ENCODE measurements around the gene HSPD1. TPM values are rescaled to one million over a fixed set of nuclear protein-coding genes. Genes with fewer than 3 reads are reported as not detected.

The HSPD1 gene
- total RNA-seq, 1 experiment from 2014 or later = 995 TPM

GRCh38 chr2:197514754-197515153 lies 15.1 kb upstream of the HSPD1 start:
- Histone ChIP-seq H3K4me3 (replicated peaks in 1 of 2; ENCODE audit: low read depth in 1 of 2, low read length in 2 of 2) (peak overlapping the region; percentile 77 to 93), H4K20me1 (ENCODE audit: insufficient read depth) (no peaks in the 10 kb centered on the region), H3K9me3 (ENCODE audit: control insufficient read depth in 1 of 2, insufficient read depth in 1 of 2, low read depth in 1 of 2, low read length in 2 of 2) (no peaks in the 10 kb centered on the region), H3K79me2 (ENCODE audit: insufficient read depth, low read length) (peaks cover 36% of the 10 kb centered on the region), H3K27me3 (ENCODE audit: insufficient read depth, low read length) (no peaks in the 10 kb centered on the region), H3K9ac (ENCODE audit: low read length) (peak overlapping the region; percentile 82), H3K27ac (ENCODE audit: low read depth, low read length) (0 out of 2 replicates have a peak overlapping the region, but pooled peaks have one; percentile 74), H3K9me2 (ENCODE audit: insufficient read depth) (no peaks in the 10 kb centered on the region), H3K4me2 (ENCODE audit: low read length) (peak overlapping the region; percentile 88), H3K36me3 (ENCODE audit: control insufficient read depth in 1 of 2, insufficient read depth in 2 of 2, low read length in 2 of 2) (peaks cover 0 to 6% of the 10 kb centered on the region in 2 experiments; a peak in 1 of 4 replicates), H2AFZ (ENCODE audit: low read depth, low read length, poor library complexity, severe bottlenecking) (peak overlapping the region; percentile 86), H3K4me1 (ENCODE audit: control insufficient read depth in 1 of 2, insufficient read depth in 2 of 2, low read length in 2 of 2) (peaks cover 10 to 17% of the 10 kb centered on the region in 2 experiments; a peak in 3 of 4 replicates)
- intact Hi-C loops (cut with micrococcal nuclease) = no loop called here
- no peak for ATAC-seq
- ChIA-PET POLR2A (interaction anchor here (2.2 to 2.9 kb wide), 2 partner anchors 10 to 15 kb away, joined by 6 to 25 read pairs; partner anchors contain the start of genes HSPD1 and HSPE1), CTCF (no interaction called here), RAD21 (ENCODE audit: low non-redundant PET in 1 of 2, low total read pairs in 2 of 2, uncharacterized antibody in 2 of 2, unreplicated experiment in 2 of 2) (no interaction called here)
- BruUV-seq (replicated peaks) = no TSS peak
- TF ChIP-seq CBX3 (IDR thresholded peaks at IDR 0.05; ENCODE audit: low read depth) = no peak
- no peak for TF ChIP-seq FOSL1 (IDR thresholded peaks at IDR 0.05; ENCODE audit: low read depth)
- no peak for TF ChIP-seq EGR1 (IDR thresholded peaks at IDR 0.05; ENCODE audit: low read depth)
- TF ChIP-seq POLR2A (IDR thresholded peaks at IDR 0.05; ENCODE audit: borderline replicate concordance, extremely low read depth, insufficient read depth, insufficient read length) = no peak
- no peak for TF ChIP-seq RAD21 (IDR thresholded peaks at IDR 0.05; ENCODE audit: low read depth)
- DNase-seq (ENCODE audit: low read depth, low spot score) = no peak

GRCh38 chr2:197513915-197514314 lies 14.3 kb upstream of the HSPD1 start:
- H3K27me3 ChIP-seq (ENCODE audit: insufficient read depth, low read length) = no peaks in the 10 kb centered on the region
- no peaks in the 10 kb centered on the region for H4K20me1 ChIP-seq (ENCODE audit: insufficient read depth)
- BruUV-seq (replicated peaks) = no TSS peak
- no peak overlapping the region for H3K9ac ChIP-seq (ENCODE audit: low read length)
- DNase-seq (ENCODE audit: low read depth, low spot score) (no peak), ATAC-seq (no peak)
- no peak overlapping the region for H3K4me3 ChIP-seq (replicated peaks in 1 of 2; ENCODE audit: low read depth in 1 of 2, low read length in 2 of 2)
- ChIA-PET POLR2A (no interaction called here), CTCF (no interaction called here), RAD21 (ENCODE audit: low non-redundant PET in 1 of 2, low total read pairs in 2 of 2, uncharacterized antibody in 2 of 2, unreplicated experiment in 2 of 2) (no interaction called here)
- H3K27ac ChIP-seq (ENCODE audit: low read depth, low read length) = no peak overlapping the region
- no peaks in the 10 kb centered on the region for H3K9me2 ChIP-seq (ENCODE audit: insufficient read depth)
- peaks cover 28% of the 10 kb centered on the region for H3K79me2 ChIP-seq (ENCODE audit: insufficient read depth, low read length)
- no peaks in the 10 kb centered on the region for H3K9me3 ChIP-seq (ENCODE audit: control insufficient read depth in 1 of 2, insufficient read depth in 1 of 2, low read depth in 1 of 2, low read length in 2 of 2)
- no peak overlapping the region for H2AFZ ChIP-seq (ENCODE audit: low read depth, low read length, poor library complexity, severe bottlenecking)
- peaks cover 10 to 17% of the 10 kb centered on the region in 2 experiments; a peak in 3 of 4 replicates for H3K4me1 ChIP-seq (ENCODE audit: control insufficient read depth in 1 of 2, insufficient read depth in 2 of 2, low read length in 2 of 2)
- no peaks in the 10 kb centered on the region for H3K36me3 ChIP-seq (ENCODE audit: control insufficient read depth in 1 of 2, insufficient read depth in 2 of 2, low read length in 2 of 2)
- intact Hi-C loops (cut with micrococcal nuclease) = no loop called here
- no peak overlapping the region for H3K4me2 ChIP-seq (ENCODE audit: low read length)
- TF ChIP-seq, protein P1, sequence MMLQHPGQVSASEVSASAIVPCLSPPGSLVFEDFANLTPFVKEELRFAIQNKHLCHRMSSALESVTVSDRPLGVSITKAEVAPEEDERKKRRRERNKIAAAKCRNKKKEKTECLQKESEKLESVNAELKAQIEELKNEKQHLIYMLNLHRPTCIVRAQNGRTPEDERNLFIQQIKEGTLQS (IDR thresholded peaks at IDR 0.05) = no peak
- TF ChIP-seq POLR2AphosphoS5 (IDR thresholded peaks at IDR 0.05; ENCODE audit: low read depth, low read length) (no peak), JUND (IDR thresholded peaks at IDR 0.05) (no peak), POLR2A (IDR thresholded peaks at IDR 0.05; ENCODE audit: borderline replicate concordance, extremely low read depth, insufficient read depth, insufficient read length) (no peak), SIN3A (IDR thresholded peaks at IDR 0.05; ENCODE audit: low read depth) (no peak), SRF (IDR thresholded peaks at IDR 0.05; ENCODE audit: low read depth) (no peak), REST (IDR thresholded peaks at IDR 0.05; ENCODE audit: low read depth) (no peak), ELF1 (IDR thresholded peaks at IDR 0.05; ENCODE audit: borderline replicate concordance, low read depth) (no peak), EZH2phosphoT487 (IDR thresholded peaks at IDR 0.05; ENCODE audit: borderline replicate concordance) (no peak), MAX (IDR thresholded peaks at IDR 0.05) (no peak), YY1 (IDR thresholded peaks at IDR 0.05; ENCODE audit: extremely low read depth, insufficient replicate concordance, low read depth, low read length) (no peak), FOSL1 (IDR thresholded peaks at IDR 0.05; ENCODE audit: low read depth) (no peak), RAD21 (IDR thresholded peaks at IDR 0.05; ENCODE audit: low read depth) (no peak), ZBTB33 (IDR thresholded peaks at IDR 0.05; ENCODE audit: extremely low read depth, insufficient replicate concordance, low read length) (no peak)
